ENCODE data around the gene PDHA1. TPM values are rescaled to one million over a fixed set of nuclear protein-coding genes. Genes with fewer than 3 reads are reported as not detected.

PDHA1 gene
- total and polyA plus RNA-seq, 2 experiments from 2014 or later = 144 to 396 TPM

DNA sequence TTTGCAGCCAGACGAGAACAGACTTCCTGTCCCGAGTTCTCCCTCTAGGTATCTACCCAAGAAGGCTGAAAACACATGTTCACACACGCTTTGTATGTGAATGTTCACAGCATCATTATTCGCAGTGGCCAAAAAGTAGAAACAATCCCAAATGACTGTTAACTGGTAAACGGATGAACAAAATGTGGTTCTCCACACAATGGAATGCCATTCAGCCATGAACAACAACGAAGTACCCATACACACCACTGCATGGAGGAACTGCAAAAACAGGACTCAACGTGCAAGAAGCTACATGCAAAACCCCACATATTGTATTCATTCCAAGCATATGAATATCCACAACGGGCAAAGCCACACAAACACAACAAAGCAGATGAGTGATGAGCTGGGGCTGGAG lies 45.0 kb downstream of the PDHA1 start:
- H3K27ac ChIP-seq = no peak overlapping the region
- no peak overlapping the region for H3K4me2 ChIP-seq
- no peaks in the 10 kb centered on the region for H3K36me3 ChIP-seq (replicated peaks; ENCODE audit: insufficient read depth, low read depth)
- no peak overlapping the region for H2AFZ ChIP-seq
- TF ChIP-seq EZH2 (IDR thresholded peaks at IDR 0.05; ENCODE audit: borderline replicate concordance) = no peak
- no peak for TF ChIP-seq EZH2phosphoT487 (IDR thresholded peaks at IDR 0.05; ENCODE audit: low read depth, severe bottlenecking, unreplicated experiment)
- TF ChIP-seq, protein P1, sequence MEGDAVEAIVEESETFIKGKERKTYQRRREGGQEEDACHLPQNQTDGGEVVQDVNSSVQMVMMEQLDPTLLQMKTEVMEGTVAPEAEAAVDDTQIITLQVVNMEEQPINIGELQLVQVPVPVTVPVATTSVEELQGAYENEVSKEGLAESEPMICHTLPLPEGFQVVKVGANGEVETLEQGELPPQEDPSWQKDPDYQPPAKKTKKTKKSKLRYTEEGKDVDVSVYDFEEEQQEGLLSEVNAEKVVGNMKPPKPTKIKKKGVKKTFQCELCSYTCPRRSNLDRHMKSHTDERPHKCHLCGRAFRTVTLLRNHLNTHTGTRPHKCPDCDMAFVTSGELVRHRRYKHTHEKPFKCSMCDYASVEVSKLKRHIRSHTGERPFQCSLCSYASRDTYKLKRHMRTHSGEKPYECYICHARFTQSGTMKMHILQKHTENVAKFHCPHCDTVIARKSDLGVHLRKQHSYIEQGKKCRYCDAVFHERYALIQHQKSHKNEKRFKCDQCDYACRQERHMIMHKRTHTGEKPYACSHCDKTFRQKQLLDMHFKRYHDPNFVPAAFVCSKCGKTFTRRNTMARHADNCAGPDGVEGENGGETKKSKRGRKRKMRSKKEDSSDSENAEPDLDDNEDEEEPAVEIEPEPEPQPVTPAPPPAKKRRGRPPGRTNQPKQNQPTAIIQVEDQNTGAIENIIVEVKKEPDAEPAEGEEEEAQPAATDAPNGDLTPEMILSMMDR (IDR thresholded peaks at IDR 0.05; ENCODE audit: poor library complexity) = no peak
- no peaks in the 10 kb centered on the region for H3K4me1 ChIP-seq (ENCODE audit: insufficient read depth)
- no peaks in the 10 kb centered on the region for H3K27me3 ChIP-seq
- no peaks in the 10 kb centered on the region for H3K79me2 ChIP-seq
- H4K20me1 ChIP-seq (ENCODE audit: insufficient read depth, poor library complexity, severe bottlenecking) = no peaks in the 10 kb centered on the region
- DNase-seq (ENCODE audit: low spot score) = no peak
- WGBS (ENCODE audit: low lambda C conversion rate, missing lambda C conversion rate) = 78% methylated on average over 8 of the region's 8 CpGs
- no peaks in the 10 kb centered on the region for H3K9me2 ChIP-seq (replicated peaks; ENCODE audit: insufficient read depth)
- H3K9me3 ChIP-seq (ENCODE audit: low read depth) = no peaks in the 10 kb centered on the region
- no peak overlapping the region for H3K4me3 ChIP-seq

DNA sequence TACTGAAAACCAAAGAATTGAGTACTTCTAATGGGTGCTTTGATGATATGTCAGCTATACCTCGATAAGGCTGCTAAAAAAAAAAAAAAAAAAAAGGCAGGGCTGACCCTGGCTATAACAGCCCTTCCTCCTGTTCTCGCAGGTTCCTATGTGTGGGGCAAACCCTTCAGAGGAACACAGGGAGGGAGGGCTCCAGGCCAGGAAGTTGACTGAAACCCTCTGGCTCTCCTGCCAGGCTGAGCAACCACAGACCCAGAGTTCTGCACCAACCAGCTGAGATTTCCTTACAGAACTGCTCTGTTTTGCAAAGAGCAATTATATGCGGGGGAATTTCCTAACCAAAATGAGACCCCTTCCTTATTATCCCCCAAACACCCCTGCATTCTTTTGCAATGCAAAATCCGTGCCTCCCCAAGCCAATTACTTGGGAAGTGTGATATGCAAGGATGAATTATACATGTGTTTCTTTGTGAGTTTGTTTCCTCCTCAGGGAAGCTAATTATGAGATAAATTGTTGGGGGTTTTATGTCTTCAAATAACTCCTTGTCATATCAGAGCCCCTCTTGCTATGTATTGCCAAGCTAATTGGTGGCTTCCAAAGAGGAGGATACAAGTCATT lies 45.6 kb downstream of the PDHA1 start:
- DNase-seq (ENCODE audit: low spot score) = no peak
- Histone ChIP-seq H3K9me3 (ENCODE audit: low read depth) (no peaks in the 10 kb centered on the region), H3K27me3 (no peaks in the 10 kb centered on the region), H3K4me1 (ENCODE audit: insufficient read depth) (no peaks in the 10 kb centered on the region), H3K27ac (no peak overlapping the region), H3K36me3 (replicated peaks; ENCODE audit: insufficient read depth, low read depth) (no peaks in the 10 kb centered on the region), H4K20me1 (ENCODE audit: insufficient read depth, poor library complexity, severe bottlenecking) (no peaks in the 10 kb centered on the region), H2AFZ (no peak overlapping the region), H3K79me2 (no peaks in the 10 kb centered on the region), H3K9me2 (replicated peaks; ENCODE audit: insufficient read depth) (no peaks in the 10 kb centered on the region), H3K4me3 (no peak overlapping the region), H3K4me2 (no peak overlapping the region)
- 53% methylated on average over 4 of the region's 4 CpGs for WGBS (ENCODE audit: low lambda C conversion rate, missing lambda C conversion rate)
- TF ChIP-seq EZH2phosphoT487 (IDR thresholded peaks at IDR 0.05; ENCODE audit: low read depth, severe bottlenecking, unreplicated experiment) (no peak), EZH2 (IDR thresholded peaks at IDR 0.05; ENCODE audit: borderline replicate concordance) (no peak)
- TF ChIP-seq, protein P1 (IDR thresholded peaks at IDR 0.05; ENCODE audit: poor library complexity) = no peak

DNA sequence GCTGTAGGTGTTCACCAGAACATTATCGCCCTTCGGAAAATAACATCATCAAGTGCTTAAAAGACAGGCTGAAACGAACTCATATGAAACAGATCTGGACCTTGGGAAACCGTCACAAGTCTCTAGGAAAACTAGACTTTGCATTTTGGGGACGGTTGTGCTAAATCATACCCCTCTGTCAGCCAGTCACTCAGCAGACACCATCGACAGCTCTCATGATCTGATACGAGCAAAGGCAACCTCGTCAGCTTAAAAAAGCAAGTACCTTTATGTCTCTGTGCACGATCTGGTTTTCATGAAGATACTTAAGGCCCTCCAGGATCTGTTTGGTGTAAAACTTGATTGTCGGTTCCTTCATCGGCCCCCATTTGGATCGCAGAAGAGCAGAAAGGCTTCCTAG lies 48.4 kb downstream of the PDHA1 start:
- Histone ChIP-seq H3K9me2 (replicated peaks; ENCODE audit: insufficient read depth) (no peaks in the 10 kb centered on the region), H3K4me3 (no peak overlapping the region), H3K36me3 (replicated peaks; ENCODE audit: insufficient read depth, low read depth) (no peaks in the 10 kb centered on the region), H3K27ac (no peak overlapping the region), H2AFZ (no peak overlapping the region), H3K4me2 (no peak overlapping the region), H3K27me3 (no peaks in the 10 kb centered on the region), H3K9me3 (ENCODE audit: low read depth) (no peaks in the 10 kb centered on the region), H4K20me1 (ENCODE audit: insufficient read depth, poor library complexity, severe bottlenecking) (no peaks in the 10 kb centered on the region), H3K4me1 (ENCODE audit: insufficient read depth) (no peaks in the 10 kb centered on the region), H3K79me2 (no peaks in the 10 kb centered on the region)
- TF ChIP-seq, protein P1 (IDR thresholded peaks at IDR 0.05; ENCODE audit: poor library complexity) = no peak
- no peak for TF ChIP-seq EZH2 (IDR thresholded peaks at IDR 0.05; ENCODE audit: borderline replicate concordance)
- DNase-seq (ENCODE audit: low spot score) = no peak
- 84% methylated on average over 12 of the region's 12 CpGs for WGBS (ENCODE audit: low lambda C conversion rate, missing lambda C conversion rate)

Data from hepatocyte (in vitro differentiated cells).